A549 (cell line): ENCODE measurements around the gene ISG15.

Experiments used
- CTCF ChIP-seq: fragments of >200 bp; sonication (Bioruptor Twin); formaldehyde crosslinking; IDR thresholded peaks from 3 replicates; pipeline ENCODE4 v1.5.1; 2016
- RNF2 ChIP-seq: fragments of 200-600 bp; sonication (generic); IDR thresholded peaks from 2 replicates; pipeline ENCODE4 v1.6.1; 2016; ENCODE audit warnings: low read depth, mild to moderate bottlenecking, antibody characterized with exemption, moderate library complexity, borderline replicate concordance
- SMC3 ChIP-seq: fragments of >200 bp; sonication (Bioruptor Twin); formaldehyde crosslinking; IDR thresholded peaks from 3 replicates; pipeline ENCODE4 v1.6.1; 2018; ENCODE audit warnings: inconsistent platforms

GRCh38 chr1:1003618-1004419 lies 9.5 kb upstream of the ISG15 start:
- TF ChIP-seq SMC3 (no peak), RNF2 (no peak), CTCF (no peak)
